ENCODE measurements around the gene SLC24A3. TPM values are rescaled to one million over a fixed set of nuclear protein-coding genes. Genes with fewer than 3 reads are reported as not detected.

Gene SLC24A3
- total RNA-seq, 1 donor from 2014 or later = 0.10 TPM

DNA sequence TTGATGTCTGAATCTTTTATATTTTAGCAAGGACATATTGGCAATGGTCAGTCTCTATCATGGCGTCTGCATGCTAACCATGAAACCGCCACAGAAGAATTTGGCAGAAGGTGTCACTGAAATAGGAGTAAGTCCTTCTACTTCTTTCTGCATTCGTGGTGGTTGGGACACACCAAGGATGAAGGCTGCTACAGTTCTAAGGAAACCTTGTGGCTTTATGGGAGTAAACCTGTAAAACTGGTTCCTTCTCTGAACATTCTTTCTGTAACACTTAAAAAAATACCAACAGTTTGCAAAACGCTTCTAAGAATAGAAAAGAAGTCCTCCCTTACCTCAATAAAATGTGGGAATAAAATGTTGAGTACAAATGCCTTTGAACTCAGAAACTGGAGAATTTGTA, 195.3 kb downstream of the SLC24A3 start:
- H3K27me3 Mint-ChIP-seq (ENCODE audit: low read depth) = peaks cover 6% of the 10 kb centered on the region
- TF ChIP-seq, protein P1, sequence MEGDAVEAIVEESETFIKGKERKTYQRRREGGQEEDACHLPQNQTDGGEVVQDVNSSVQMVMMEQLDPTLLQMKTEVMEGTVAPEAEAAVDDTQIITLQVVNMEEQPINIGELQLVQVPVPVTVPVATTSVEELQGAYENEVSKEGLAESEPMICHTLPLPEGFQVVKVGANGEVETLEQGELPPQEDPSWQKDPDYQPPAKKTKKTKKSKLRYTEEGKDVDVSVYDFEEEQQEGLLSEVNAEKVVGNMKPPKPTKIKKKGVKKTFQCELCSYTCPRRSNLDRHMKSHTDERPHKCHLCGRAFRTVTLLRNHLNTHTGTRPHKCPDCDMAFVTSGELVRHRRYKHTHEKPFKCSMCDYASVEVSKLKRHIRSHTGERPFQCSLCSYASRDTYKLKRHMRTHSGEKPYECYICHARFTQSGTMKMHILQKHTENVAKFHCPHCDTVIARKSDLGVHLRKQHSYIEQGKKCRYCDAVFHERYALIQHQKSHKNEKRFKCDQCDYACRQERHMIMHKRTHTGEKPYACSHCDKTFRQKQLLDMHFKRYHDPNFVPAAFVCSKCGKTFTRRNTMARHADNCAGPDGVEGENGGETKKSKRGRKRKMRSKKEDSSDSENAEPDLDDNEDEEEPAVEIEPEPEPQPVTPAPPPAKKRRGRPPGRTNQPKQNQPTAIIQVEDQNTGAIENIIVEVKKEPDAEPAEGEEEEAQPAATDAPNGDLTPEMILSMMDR (IDR thresholded peaks at IDR 0.05) = no peak

DNA sequence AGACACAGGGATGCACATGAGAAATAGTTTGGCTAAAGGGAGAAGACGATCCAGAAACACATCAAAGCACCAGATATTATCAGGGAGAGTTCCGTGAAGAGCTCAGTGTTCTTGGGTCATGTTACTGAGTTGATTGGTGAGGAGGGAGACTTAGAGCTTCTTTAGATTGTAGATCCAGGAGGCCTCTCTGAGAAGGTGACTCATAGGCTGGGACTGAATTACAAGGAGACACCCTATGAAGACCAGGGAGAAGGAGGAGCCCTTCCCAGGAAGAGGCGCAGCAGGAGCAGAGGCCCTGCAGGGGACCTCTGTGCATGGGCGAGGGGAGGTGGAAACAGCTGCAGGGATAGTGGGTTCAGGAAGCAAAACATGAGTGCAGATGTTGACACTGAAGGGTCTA, 196.5 kb downstream of the SLC24A3 start:
- Mint-ChIP-seq H3K4me1 (ENCODE audit: low read depth) (no peaks in the 10 kb centered on the region), H3K27ac (ENCODE audit: unreplicated experiment) (no peak overlapping the region)

More for the DNA sequence above, 195.3 kb downstream of the SLC24A3 start:
- H3K9me3 Mint-ChIP-seq (ENCODE audit: low read depth) = no peaks in the 10 kb centered on the region
- no peaks in the 10 kb centered on the region for H3K36me3 Mint-ChIP-seq (ENCODE audit: low read depth)
- H3K4me1 Mint-ChIP-seq (ENCODE audit: low read depth) = no peaks in the 10 kb centered on the region
- no peak for DNase-seq (ENCODE audit: low spot score)
- no peak overlapping the region for H3K27ac Mint-ChIP-seq (ENCODE audit: unreplicated experiment)
- H3K4me3 Mint-ChIP-seq (ENCODE audit: unreplicated experiment) = no peak overlapping the region

DNA sequence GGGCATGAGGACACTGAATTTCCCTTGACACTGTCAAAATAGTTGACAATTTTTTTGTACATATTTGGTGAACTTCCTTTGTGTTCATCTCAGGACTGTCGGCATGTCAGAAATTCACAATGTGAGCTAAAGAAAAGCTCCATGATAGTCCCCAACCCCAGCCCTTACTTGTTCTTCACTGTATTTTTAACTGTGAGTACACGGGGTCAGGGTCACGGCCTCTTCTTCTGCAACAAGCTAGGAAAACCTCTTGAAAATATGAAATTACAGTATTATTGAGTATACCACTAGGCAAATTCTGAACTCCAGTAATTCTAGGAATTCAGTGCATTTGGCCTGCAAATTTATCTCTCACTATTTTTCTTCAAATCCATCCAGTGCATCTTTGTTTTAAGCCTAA, 199.4 kb downstream of the SLC24A3 start:
- TF ChIP-seq, protein P1 (IDR thresholded peaks at IDR 0.05) = no peak
- no peak for DNase-seq (ENCODE audit: low spot score)
- Mint-ChIP-seq H3K4me3 (ENCODE audit: unreplicated experiment) (no peak overlapping the region), H3K9me3 (ENCODE audit: low read depth) (no peaks in the 10 kb centered on the region), H3K36me3 (ENCODE audit: low read depth) (no peaks in the 10 kb centered on the region), H3K27me3 (ENCODE audit: low read depth) (peaks cover 6% of the 10 kb centered on the region), H3K4me1 (ENCODE audit: low read depth) (no peaks in the 10 kb centered on the region), H3K27ac (ENCODE audit: unreplicated experiment) (no peak overlapping the region)

More for the DNA sequence above, 196.5 kb downstream of the SLC24A3 start:
- DNase-seq (ENCODE audit: low spot score) = no peak
- H3K27me3 Mint-ChIP-seq (ENCODE audit: low read depth) = peaks cover 6% of the 10 kb centered on the region
- H3K9me3 Mint-ChIP-seq (ENCODE audit: low read depth) = no peaks in the 10 kb centered on the region
- no peaks in the 10 kb centered on the region for H3K36me3 Mint-ChIP-seq (ENCODE audit: low read depth)
- H3K4me3 Mint-ChIP-seq (ENCODE audit: unreplicated experiment) = no peak overlapping the region
- TF ChIP-seq, protein P1 (IDR thresholded peaks at IDR 0.05) = no peak

DNA sequence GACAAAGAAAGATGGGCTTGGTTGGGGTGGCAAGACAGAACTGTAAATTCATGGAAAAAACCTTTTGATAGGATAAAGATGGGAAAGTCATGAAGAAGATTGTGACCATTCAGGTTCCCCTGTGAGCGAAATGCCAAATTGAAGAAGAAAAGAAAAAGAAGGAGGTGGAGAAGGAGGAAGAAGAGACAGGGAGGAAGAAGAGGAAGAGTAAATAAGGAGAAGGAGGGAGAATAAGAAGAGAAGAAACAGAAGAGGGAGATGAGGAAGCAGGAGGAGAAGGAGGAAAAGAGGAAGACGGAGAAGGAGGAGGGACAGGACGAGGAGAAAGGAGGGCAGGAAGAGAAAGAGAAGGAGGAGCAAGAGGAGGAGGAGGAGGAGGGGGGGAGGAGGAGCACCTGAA, 199.8 kb downstream of the SLC24A3 start:
- no peak overlapping the region for H3K27ac Mint-ChIP-seq (ENCODE audit: unreplicated experiment)

DNA sequence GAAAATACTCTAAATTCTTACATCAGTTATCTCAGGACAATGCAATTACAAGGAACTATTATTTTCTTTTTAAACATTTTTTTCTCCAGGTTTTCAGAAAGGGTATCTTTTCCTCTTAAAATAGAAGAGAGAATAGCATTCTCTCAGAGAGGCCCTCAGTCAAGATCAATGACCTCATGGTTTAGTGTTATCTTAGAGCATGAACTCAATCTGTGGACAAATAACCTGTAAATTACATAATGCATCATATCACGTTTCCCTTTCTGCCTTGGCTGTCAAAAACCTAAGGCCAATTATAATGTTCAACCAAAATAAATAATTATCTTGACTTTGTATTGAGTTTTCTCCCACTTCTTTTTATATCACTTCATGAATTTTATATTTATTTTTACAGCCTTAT, 202.2 kb downstream of the SLC24A3 start:
- TF ChIP-seq, protein P1 (IDR thresholded peaks at IDR 0.05) = no peak
- no peak overlapping the region for H3K4me3 Mint-ChIP-seq (ENCODE audit: unreplicated experiment)
- no peaks in the 10 kb centered on the region for H3K36me3 Mint-ChIP-seq (ENCODE audit: low read depth)
- no peaks in the 10 kb centered on the region for H3K4me1 Mint-ChIP-seq (ENCODE audit: low read depth)
- H3K27me3 Mint-ChIP-seq (ENCODE audit: low read depth) = peaks cover 6% of the 10 kb centered on the region
- DNase-seq (ENCODE audit: low spot score) = no peak
- peaks cover 3% of the 10 kb centered on the region for H3K9me3 Mint-ChIP-seq (ENCODE audit: low read depth)
- no peak overlapping the region for H3K27ac Mint-ChIP-seq (ENCODE audit: unreplicated experiment)

More for the DNA sequence above, 199.8 kb downstream of the SLC24A3 start:
- Mint-ChIP-seq H3K4me1 (ENCODE audit: low read depth) (no peaks in the 10 kb centered on the region), H3K9me3 (ENCODE audit: low read depth) (no peaks in the 10 kb centered on the region), H3K4me3 (ENCODE audit: unreplicated experiment) (no peak overlapping the region), H3K36me3 (ENCODE audit: low read depth) (no peaks in the 10 kb centered on the region), H3K27me3 (ENCODE audit: low read depth) (peaks cover 5% of the 10 kb centered on the region)
- TF ChIP-seq, protein P1 (IDR thresholded peaks at IDR 0.05) = no peak
- no peak for DNase-seq (ENCODE audit: low spot score)

Measured in chondrocyte (in vitro differentiated cells).